GM21423 (cell line): ENCODE results near the gene MAPRE2.
A peak's percentile ranks its signal among the peaks of the same experiment; 100 is the strongest.

Experiments
- ATAC-seq: cut with Tn5 transposase; IDR thresholded peaks from one replicate; pipeline ENCODE4 v1.9.1; 2021; ENCODE audit warnings: mild to moderate bottlenecking, moderate library complexity; ENCODE audit not compliant: unreplicated experiment

Gene MAPRE2

GRCh38 chr18:35061336-35061735, 20.1 kb downstream of the MAPRE2 start:
- ATAC-seq = no peak

DNA sequence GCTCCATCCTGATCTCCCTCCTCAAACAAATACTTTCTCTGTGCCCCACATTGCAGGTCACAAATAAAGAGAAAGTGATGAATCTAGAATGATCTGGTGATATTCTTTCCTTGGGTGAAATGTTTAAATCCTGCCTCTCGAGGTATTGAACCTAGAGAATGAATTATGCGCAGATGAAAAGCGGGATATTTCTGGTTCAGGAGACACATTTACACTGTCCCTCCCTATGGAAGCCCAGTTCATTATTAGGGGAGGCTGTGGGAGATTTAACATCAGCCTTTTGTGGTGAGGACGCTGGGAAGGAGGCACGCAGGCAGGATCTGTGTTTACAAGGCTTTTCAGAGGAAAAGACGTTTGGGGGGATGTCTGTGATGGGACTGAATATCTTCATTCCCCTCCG, 20.6 kb downstream of the MAPRE2 start:
- ATAC-seq = no peak

GRCh38 chr18:35062408-35062807, 21.2 kb downstream of the MAPRE2 start:
- no peak for ATAC-seq

DNA sequence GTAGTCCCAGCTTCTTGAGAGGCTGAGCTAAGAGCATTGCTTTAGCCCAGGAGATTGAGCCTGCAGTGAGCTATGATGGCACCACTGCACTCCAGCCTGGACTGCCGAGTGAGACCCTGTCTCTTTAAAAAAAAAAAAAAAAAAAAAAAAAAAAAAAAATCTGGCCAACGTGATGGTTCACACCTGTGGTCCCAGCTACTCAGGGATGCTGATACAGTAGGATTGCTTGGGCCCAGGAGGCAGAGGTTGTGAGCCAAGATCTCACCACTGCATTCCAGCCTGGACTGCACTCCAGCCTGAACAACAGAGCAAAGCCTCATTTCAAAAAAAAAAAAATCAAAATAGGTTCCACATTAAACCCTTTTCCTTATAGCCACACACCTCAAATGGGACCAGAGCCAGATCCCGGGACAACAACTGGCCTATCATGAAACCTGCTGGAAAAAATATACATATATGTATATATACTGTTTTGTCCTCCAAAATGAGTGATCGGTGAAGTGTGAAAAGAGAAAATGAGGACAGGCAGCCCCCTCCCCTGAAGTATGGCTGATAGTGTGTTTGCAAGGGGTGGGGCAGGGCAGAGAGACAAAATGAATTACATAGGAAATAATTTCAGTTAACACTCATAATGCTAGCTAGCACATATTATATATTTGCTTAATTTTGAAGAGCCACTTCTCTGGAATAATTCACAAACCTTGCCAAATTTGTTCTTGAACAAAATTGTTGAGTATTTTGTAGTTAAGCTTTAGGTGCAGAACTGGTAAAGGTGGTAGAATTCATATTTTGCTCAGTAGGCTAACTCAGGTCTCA, 22.9 kb downstream of the MAPRE2 start:
- no peak for ATAC-seq

GRCh38 chr18:35067454-35067853, 26.2 kb downstream of the MAPRE2 start:
- ATAC-seq = no peak

- peak; percentile 64 for ATAC-seq
These were observed 30.6 kb downstream of the MAPRE2 start for GRCh38 chr18:35071819-35072247.

DNA sequence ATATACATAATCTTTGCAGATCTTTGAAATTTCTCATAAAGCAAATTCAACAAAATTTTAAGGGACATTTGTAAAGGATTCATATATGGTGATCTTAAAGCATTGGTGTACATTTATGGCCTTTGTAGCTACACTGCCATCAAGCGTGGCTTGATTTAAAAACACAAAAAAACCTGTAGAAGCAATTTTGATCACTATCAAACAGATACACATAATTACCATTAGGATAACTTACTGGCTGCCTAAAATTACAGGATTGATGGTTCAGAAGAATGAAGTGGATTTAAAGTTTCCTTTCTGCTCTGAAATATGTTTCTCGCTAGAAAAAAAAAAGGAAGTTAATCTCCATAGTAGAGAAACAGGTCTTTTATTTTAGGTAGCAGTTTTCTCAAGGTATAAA, 31.4 kb downstream of the MAPRE2 start:
- no peak for ATAC-seq

- ATAC-seq = no peak
These were observed 32.2 kb downstream of the MAPRE2 start for GRCh38 chr18:35073186-35074105.

GRCh38 chr18:35074581-35074980, 33.4 kb downstream of the MAPRE2 start:
- no peak for ATAC-seq

GRCh38 chr18:35075132-35075531, 33.9 kb downstream of the MAPRE2 start:
- ATAC-seq = no peak

DNA sequence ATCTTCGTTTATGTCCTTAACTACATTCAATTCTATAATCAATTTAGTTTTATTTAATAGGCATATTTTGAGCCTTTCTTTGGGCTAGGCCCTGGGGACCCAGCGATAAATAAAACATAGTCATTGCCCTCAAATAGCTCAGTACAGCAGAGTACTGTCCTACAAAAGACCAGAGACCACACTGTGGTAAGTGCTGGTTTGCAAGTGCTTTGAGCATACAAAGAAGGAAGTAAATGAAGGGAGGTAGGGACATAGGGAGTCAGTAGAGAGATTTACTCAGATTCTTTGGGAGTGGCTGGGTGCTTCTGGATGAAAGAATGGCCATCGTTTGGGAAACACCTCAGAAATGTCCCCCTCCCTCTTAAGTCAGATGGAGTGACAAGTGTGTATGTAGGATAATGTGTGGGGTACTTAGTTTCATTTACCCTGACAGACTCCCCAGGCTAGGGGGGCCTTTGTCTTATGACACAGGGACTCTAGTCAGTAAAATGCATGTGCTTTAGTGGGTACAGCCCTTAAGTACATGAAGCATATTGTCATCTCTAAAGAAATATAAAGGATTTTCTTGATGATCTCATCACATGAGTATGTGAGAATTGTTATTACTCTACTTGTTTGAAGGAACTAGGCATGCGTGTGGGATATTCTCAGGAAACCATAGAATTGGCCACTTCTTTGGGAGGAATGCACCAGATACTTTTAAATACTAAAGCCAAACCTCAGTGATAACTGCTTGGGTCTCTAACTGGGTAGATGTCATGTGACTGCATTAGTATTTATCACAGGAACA, 35.1 kb downstream of the MAPRE2 start:
- no peak for ATAC-seq

GRCh38 chr18:35077937-35078336, 36.7 kb downstream of the MAPRE2 start:
- no peak for ATAC-seq

GRCh38 chr18:35080058-35080457, 38.8 kb downstream of the MAPRE2 start:
- no peak for ATAC-seq

DNA sequence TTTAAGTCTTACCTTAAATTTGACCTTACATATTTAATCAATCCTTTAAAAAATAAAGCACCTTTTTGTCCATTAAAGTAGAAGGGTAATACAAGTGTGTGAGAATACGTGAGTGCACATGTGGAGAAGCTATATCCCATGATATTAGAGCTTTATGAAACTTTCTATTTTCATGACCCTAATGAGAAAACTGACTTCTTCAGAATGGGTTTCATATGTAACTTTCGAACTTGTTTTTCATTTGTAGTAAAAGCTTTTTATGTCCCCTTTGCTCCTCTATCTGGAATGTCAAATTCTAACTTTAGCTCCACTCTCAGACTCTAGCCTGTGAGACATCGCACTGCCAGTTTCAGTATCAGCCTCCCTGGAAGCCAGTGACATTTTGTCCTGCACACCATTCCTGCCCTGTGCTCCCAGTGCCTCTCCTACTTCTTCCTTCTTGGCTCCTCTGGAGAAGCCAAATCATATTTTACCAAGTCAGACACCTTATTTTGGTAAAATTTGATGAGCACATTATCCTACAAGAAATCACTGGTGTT, 42.0 kb downstream of the MAPRE2 start:
- ATAC-seq = no peak

DNA sequence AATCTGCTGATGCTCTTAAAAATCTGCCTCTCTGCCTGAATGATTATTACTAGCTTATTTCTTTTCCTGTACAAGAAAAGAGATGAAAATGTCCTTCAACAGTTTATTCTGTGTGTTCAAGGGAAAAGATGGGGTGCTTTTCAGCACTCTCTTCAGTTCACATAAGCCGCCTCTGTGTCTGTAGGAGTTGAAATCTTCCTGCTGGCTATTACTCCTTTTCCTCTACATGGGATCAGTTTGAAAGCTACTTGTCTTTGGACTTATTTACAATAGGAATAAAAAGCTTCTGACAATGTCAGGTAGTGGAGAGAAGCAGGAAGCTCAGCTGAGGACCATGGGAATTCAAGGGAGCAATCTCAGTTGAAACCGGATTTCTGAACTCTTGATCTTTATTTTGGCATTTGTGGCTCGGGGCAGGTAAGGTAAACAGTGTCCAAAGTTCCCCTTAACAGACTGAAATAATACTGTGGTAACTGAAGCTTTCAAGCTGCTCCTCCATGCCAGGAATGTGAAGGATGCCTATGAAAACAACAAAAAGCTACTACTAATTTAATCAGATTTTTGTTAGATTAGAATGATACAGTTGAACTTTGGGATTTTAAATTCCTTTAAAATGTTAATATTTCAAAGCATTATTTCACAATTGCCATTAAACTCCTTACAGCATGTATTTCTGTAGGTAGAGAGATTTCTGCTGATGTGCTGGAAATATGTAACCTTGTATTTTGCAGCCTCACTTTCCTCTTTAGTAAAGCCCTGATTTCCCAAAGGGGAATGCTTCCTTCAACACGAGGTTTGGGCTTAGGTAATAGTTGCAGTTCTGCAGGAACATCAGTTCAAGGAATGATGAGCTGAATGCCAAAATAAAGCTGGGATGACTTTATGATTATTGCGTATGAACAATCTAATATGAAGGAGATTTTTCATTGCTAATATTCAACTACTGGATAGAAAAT, 43.6 kb downstream of the MAPRE2 start:
- ATAC-seq = no peak

- ATAC-seq = no peak
These were observed 44.5 kb downstream of the MAPRE2 start for GRCh38 chr18:35085450-35086380.

DNA sequence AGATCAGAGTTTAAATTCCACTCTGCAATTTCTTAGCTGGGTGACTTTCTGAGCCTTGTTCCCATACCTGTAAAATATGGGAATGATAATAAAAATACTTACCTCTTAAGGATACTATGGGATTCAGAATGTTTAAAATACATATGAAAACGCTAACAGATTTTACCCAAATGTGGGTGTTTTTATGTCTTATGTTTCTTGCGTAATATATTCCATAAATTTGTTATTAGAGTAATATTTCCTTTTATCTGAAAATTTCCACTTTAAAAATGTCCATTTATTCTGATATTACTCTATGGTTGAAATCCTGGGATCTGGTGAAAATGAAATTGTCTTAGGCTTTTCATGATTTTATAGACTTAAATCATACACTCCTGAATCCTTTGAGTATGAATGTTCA, 45.5 kb downstream of the MAPRE2 start:
- no peak for ATAC-seq

- ATAC-seq = no peak
These were observed 46.5 kb downstream of the MAPRE2 start for GRCh38 chr18:35087726-35088125.

DNA sequence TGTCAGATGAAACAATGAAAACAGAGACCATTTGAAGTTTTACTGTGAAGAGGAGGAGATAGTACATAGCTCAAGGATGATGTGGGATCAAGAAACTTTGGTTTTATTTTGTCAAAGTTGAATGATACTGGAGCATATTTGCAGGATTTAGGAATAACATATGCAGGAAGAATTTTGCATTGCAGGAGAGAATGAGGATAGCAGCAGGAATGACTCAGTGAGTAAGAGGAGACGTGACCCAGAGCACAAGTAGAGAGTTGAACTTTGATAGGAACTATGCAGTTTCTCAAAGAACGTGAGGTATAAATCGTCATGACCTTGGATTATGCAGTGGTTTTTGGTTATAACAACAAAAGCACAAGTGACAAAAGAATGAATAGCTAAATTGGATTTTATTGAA, 47.7 kb downstream of the MAPRE2 start:
- ATAC-seq = no peak
